KMS-11 (cell line): Measurements from ENCODE around the gene GABRA1.

ENCODE experiments used
- H2AFZ ChIP-seq: fragments of 200-600 bp; sonication (generic); 2 replicates; pipeline ENCODE4 v1.6.1; 2016; ENCODE audit warnings: antibody characterized with exemption, mixed run types, low read depth
- H3K27ac ChIP-seq: fragments of 200-600 bp; sonication (generic); 2 replicates; pipeline ENCODE4 v1.6.1; 2016; ENCODE audit warnings: mild to moderate bottlenecking, mixed run types
- H3K27me3 ChIP-seq: fragments of 200-600 bp; sonication (generic); 2 replicates; pipeline ENCODE4 v1.6.1; 2017; ENCODE audit warnings: mild to moderate bottlenecking, low read depth, mixed run types, moderate library complexity; ENCODE audit not compliant: insufficient read depth
- H3K36me3 ChIP-seq: fragments of 200-600 bp; sonication (generic); 2 replicates; pipeline ENCODE4 v1.6.1; 2017; ENCODE audit warnings: mild to moderate bottlenecking, mixed run types; ENCODE audit not compliant: insufficient read depth
- H3K4me1 ChIP-seq: fragments of 200-600 bp; sonication (generic); 2 replicates; pipeline ENCODE4 v1.6.1; 2016; ENCODE audit warnings: mild to moderate bottlenecking, low read depth, mixed run types; ENCODE audit not compliant: poor library complexity, severe bottlenecking
- H3K4me2 ChIP-seq: fragments of 200-600 bp; sonication (generic); 2 replicates; pipeline ENCODE4 v1.7.0; 2016; ENCODE audit warnings: mild to moderate bottlenecking, mixed run types
- H3K4me3 ChIP-seq: fragments of 200-600 bp; sonication (generic); IDR thresholded peaks from 2 replicates; pipeline ENCODE4 v1.6.1; 2017; ENCODE audit warnings: low read depth, low read length, mixed read lengths; ENCODE audit not compliant: insufficient read depth
- H3K79me2 ChIP-seq: fragments of 200-600 bp; sonication (generic); 2 replicates; pipeline ENCODE4 v1.6.1; 2016; ENCODE audit warnings: low read depth, mixed run types; ENCODE audit not compliant: insufficient read depth
- H3K9ac ChIP-seq: fragments of 200-600 bp; sonication (generic); 2 replicates; pipeline ENCODE4 v1.6.1; 2016; ENCODE audit warnings: mild to moderate bottlenecking, mixed run types
- H4K20me1 ChIP-seq: fragments of 200-600 bp; sonication (generic); 2 replicates; pipeline ENCODE4 v1.6.1; 2016; ENCODE audit warnings: mild to moderate bottlenecking, mixed run types; ENCODE audit not compliant: insufficient read depth
- CTCF ChIP-seq: fragments of 200-600 bp; sonication (generic); conservative IDR thresholded peaks from 2 replicates; pipeline ENCODE4 v1.6.1; 2017; ENCODE audit warnings: low read depth, mild to moderate bottlenecking, antibody characterized with exemption, low read length, moderate library complexity, mixed read lengths

GABRA1 gene

GRCh38 chr5:161847941-161848391 is at the start of gene GABRA1:
TSS of gene GABRA1 (plus strand) at chr5:161848120. CDS start at chr5:161850811, 2,691 bp downstream.
- Histone ChIP-seq H3K4me1 (no peaks in the 10 kb centered on the region), H3K27ac (no peak within 1 kb of the TSS), H3K4me2 (no peak within 1 kb of the TSS), H3K9ac (no peak within 1 kb of the TSS), H3K4me3 (no peak within 1 kb of the TSS), H4K20me1 (no peaks in the 10 kb centered on the region), H3K27me3 (no peaks in the 10 kb centered on the region), H2AFZ (no peak within 1 kb of the TSS), H3K36me3 (no peaks in the 10 kb centered on the region), H3K79me2 (no peaks in the 10 kb centered on the region)
- TF ChIP-seq CTCF: no peak

- Histone ChIP-seq H3K27me3 (no peaks in the 10 kb centered on the region), H3K4me3 (no peak overlapping the region), H2AFZ (no peak overlapping the region), H4K20me1 (no peaks in the 10 kb centered on the region), H3K27ac (no peak overlapping the region), H3K4me2 (no peak overlapping the region), H3K4me1 (no peaks in the 10 kb centered on the region), H3K79me2 (no peaks in the 10 kb centered on the region), H3K36me3 (no peaks in the 10 kb centered on the region), H3K9ac (no peak overlapping the region)
- TF ChIP-seq CTCF: no peak
Measured at GRCh38 chr5:161799316-161799715, 48.6 kb upstream of the GABRA1 start.

GRCh38 chr5:161804263-161804662 is 43.7 kb upstream of the GABRA1 start:
- H3K9ac ChIP-seq: no peak overlapping the region
- no peaks in the 10 kb centered on the region for H3K36me3 ChIP-seq
- no peaks in the 10 kb centered on the region for H3K4me1 ChIP-seq
- H2AFZ ChIP-seq: no peak overlapping the region
- H3K27me3 ChIP-seq: no peaks in the 10 kb centered on the region
- TF ChIP-seq CTCF: no peak
- no peaks in the 10 kb centered on the region for H4K20me1 ChIP-seq
- H3K27ac ChIP-seq: no peak overlapping the region
- H3K79me2 ChIP-seq: no peaks in the 10 kb centered on the region
- no peak overlapping the region for H3K4me3 ChIP-seq
- H3K4me2 ChIP-seq: no peak overlapping the region

- Histone ChIP-seq H3K27ac (no peak overlapping the region), H3K9ac (no peak overlapping the region), H3K27me3 (no peaks in the 10 kb centered on the region), H3K4me2 (no peak overlapping the region), H2AFZ (no peak overlapping the region), H3K36me3 (no peaks in the 10 kb centered on the region), H3K79me2 (no peaks in the 10 kb centered on the region), H4K20me1 (no peaks in the 10 kb centered on the region), H3K4me3 (no peak overlapping the region), H3K4me1 (no peaks in the 10 kb centered on the region)
- TF ChIP-seq CTCF: no peak
Measured at GRCh38 chr5:161846746-161847145, 1.2 kb upstream of the GABRA1 start.

GRCh38 chr5:161847447-161847846 is 473 bp upstream of the GABRA1 start:
- no peaks in the 10 kb centered on the region for H4K20me1 ChIP-seq
- H3K27ac ChIP-seq: no peak overlapping the region
- no peak overlapping the region for H3K4me3 ChIP-seq
- H3K79me2 ChIP-seq: no peaks in the 10 kb centered on the region
- no peak overlapping the region for H2AFZ ChIP-seq
- no peak overlapping the region for H3K9ac ChIP-seq
- H3K4me1 ChIP-seq: no peaks in the 10 kb centered on the region
- no peak overlapping the region for H3K4me2 ChIP-seq
- no peaks in the 10 kb centered on the region for H3K36me3 ChIP-seq
- TF ChIP-seq CTCF: no peak
- no peaks in the 10 kb centered on the region for H3K27me3 ChIP-seq
